Putamen (tissue), 1 donor: ENCODE results near the gene HLA-DOB.
A peak's percentile ranks its signal among the peaks of the same experiment; 100 is the strongest.

Source experiments
- DNase-seq: peaks from one replicate; pipeline ENCODE4 v3.0.0-alpha.2; 2016; ENCODE audit warnings: low spot score

The HLA-DOB gene

DNA sequence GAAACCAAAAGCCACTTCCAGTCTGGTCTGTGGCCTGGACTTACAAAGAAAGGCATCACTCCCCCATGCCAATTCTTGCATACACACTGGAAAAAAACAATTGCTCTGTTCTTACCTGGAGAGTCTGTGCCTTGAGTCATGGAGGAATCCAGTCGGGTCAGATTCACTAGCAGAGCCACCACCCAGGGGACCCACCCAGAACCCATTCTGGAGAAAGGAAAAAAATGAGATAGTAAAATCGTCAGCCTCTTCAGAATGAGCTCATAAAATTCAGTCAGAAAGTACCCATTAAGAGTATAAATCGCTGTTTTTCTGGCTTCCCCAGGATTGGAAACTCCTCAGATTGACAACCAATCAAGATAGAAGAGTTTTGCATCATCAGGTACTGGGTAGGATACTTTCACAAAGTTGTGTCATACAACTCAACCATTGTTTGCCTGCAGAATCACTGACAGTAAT, at the start of gene HLA-DOB:
Gene HLA-DOB, minus strand, starts transcription at position 257 of the 459 bp plus-strand sequence. Its CDS starts 51 bp downstream, at position 206.
- DNase-seq = no peak

DNA sequence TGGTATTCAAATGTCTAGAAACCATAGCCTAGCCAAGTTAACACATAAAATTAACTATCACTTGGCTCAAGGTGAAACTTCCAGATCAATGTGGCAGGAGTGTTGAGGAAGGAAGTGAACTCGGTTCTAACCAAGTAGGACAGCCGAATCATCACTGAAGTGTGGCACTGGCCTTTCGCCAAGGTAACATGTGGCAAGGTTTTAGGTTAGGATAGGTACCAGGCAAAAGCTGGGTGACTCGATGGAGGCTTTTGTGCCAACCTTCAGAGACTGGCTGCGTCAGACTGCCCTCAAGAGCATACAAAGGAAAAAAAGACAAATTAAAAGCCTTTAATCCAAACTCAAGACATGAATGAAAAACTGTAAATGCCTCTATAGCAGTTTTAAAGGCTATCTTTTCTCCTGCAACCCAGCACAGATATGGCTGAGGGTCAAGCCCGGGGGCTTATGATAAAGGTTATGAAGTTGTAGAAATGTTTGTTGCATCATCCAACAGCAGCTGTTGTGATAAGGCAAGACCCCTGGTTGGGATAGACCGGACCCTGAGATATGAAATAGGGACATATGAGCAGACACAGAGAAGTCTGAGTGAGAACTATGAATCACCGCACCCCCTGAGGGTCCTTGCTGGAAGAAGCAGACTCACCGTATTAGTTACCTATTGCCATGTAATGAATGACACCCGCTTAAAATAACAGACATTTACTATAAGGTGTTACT, 49.1 kb upstream of the HLA-DOB start:
- DNase-seq = no peak

DNA sequence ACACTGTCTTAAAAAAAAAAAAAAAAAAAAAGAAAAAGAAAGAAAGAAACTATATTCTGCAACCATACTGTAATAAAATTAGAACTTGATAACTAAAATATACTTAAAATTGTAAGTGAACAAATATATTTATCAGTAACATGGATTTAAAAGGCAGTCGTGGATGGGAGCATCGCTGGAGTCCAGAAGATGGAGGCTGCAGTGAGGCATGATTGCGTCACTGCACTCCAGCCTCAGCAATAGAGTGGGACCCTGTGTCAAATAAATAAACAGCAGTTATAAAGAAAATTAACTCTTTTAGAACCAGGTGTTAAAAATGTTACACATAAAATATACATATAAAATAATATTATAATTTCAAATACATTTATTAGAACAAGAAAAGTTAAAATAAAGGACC, 45.9 kb upstream of the HLA-DOB start:
- DNase-seq = no peak

DNA sequence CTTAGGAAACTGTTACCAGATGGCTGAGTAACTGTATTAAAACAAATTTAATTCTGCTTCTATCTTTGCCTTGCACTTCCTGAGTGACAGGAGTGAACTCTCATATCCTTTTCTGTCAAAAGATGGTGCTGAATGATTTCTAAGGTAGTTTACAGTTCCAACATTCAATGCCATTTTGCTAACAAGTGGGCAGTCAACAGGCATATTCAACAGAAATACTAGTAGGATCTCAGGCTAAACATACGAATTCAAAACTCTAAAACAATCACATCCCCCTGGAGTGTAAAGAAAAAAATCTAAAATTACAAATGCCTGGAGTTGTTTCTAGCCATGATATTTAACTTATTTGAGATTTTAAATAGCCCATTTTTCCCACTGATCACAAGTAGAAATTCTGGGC, 43.9 kb upstream of the HLA-DOB start:
- DNase-seq = no peak

GRCh38 chr6:32858194-32858593, 41.4 kb upstream of the HLA-DOB start:
- no peak for DNase-seq

DNA sequence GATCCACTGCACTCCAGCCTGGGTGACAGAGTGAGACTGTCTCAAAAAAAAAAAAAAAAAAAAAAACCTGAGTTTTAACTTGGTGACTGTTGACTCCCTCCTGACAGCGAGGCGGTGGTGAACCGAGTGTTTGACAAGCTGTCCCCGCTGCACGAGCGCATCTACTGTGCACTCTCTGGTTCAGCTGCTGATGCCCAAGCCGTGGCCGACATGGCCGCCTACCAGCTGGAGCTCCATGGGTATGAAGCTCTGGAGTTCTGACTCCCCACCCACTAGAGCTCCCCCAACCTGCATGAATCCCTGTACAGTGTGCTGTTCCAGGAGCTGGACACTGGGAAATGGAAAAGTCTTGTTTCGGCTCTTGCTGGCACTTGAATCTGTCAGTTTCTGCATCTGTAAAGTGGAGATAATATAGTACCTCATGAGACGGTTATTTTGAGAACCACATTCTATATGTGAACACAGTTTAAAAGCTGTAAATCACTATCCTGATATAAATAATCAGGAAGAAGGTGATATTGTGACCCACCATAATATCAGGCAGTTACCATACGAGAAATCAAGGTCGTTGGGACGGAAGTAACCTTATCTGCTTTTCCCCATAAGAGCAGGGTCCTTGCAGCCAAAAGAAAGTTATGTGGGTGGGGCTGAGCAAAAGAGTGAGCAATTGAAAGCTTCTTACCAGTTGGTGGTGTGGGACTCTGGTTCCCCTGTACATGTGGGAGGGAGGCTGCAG, 40.5 kb upstream of the HLA-DOB start:
- no peak for DNase-seq

DNA sequence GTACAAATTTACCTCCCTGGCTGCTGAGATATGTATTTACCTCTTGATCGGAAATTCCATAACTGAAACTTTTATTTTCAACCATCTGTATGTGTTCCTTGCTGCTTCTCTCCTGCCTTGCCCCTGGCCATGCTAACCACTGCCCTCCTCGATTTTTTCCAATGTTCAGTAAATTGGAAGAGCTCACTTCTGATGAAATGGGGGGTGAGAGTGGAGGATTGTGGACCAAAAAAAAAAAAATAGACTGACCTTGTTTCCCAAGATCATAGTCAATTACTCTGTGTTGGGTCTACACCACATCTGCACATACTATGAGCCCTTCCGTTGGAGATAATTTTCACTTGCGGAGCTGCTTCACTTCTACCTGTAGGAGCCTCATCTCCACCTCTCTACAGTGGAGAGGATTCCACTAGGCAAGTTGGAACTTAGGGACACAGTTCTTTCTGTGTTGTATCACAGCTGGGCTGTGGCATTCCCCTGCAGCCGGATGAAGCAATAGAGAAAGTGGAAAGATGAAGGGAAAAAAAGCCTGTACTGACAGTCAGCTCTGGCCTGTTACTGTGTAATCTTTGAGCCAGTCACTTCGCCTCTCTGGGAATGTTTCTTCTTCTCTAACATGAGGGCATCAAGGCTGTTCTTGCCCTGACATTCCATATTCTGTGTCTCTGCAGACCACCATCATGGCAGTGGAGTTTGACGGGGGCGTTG, 38.8 kb upstream of the HLA-DOB start:
- DNase-seq = no peak

- peak; percentile 51 for DNase-seq
Measured at GRCh38 chr6:32854376-32855178, 37.8 kb upstream of the HLA-DOB start.

- peak; percentile 95 for DNase-seq
Measured at GRCh38 chr6:32853541-32854375, 37.0 kb upstream of the HLA-DOB start, which contains the start of the genes PSMB9 and TAP1. PSMB9 (plus strand) TSS chr6:32854192; CDS start chr6:32854230, 38 bp downstream. TAP1 (minus strand) TSS chr6:32853704; CDS start chr6:32853636, 68 bp downstream.

DNA sequence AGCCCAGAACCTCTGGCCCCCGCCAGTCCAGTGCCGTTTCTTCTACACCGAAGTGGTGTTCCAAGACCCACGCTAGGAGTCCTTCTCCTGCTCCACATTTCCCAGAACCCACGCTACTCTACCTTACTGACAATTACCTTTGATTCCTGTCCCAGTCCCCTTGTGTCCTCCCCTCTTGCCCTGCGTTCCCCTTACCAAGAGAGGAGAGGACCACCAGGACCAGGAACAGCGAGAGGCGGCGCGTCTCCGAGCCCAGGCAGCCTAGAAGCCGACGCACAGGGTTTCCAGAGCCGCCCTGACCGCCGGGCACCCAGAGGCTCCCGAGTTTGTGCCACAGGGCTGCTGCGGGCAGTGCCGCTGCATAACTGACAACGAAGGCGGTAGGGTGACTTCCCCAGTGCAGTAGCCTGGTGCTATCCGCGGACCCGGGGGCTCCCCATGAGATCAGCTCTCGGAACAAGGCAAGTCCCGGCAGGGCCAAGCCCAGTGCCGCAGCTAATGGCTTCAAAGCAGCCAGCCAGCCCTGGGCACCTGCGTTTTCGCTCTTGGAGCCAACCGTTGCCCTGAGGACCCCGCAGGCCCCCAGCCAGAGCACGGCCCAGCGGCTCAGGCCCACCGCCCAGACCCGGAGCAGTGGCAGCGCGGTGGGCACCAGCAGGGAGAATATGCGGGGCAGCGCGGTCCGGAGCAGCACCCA, 36.2 kb upstream of the HLA-DOB start:
- DNase-seq = peak; percentile 34

- DNase-seq = peak; percentile 19
Measured at GRCh38 chr6:32852018-32852843, 35.4 kb upstream of the HLA-DOB start.

DNA sequence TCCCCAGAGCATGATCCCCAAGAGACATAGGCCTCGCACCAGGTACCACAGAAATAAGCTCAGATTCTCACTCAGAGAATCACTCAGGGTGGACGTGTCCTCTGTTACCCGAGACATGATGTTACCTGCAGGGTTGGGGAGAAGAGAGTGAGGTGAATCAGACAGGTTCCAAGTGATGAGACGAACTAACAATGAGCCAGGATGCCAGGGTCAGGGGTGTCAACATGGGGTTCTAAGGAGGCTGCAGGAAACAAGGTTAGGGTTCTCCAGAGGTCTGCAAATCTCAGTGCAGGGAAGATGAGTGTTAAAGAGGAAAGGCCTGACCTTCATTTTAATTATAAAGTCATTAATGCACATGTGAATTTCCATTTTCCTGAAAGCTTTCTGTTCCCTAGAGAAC, 34.2 kb upstream of the HLA-DOB start:
- no peak for DNase-seq

GRCh38 chr6:32849126-32849525, 32.3 kb upstream of the HLA-DOB start:
- DNase-seq = no peak

DNA sequence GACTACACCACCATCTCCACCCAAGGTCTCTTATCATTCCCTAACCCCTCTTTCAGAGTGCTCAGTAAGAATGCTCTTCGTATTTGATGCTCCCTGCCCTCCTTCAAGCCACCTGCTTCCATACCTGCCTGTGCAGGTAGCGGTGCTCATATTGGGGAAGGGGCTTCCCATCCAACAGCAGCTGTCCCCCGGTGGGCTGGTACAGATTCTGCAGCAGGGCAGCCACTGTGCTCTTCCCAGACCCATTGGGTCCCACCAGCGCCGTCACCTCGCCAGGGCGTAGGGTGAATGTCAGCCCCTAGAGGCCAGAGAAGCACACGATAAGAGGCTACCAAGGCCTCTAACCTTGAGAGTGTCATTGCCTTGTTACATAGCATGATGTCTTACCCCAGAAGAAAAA, 31.0 kb upstream of the HLA-DOB start:
- DNase-seq = no peak

- DNase-seq = no peak
Measured at GRCh38 chr6:32847004-32847403, 30.2 kb upstream of the HLA-DOB start.

DNA sequence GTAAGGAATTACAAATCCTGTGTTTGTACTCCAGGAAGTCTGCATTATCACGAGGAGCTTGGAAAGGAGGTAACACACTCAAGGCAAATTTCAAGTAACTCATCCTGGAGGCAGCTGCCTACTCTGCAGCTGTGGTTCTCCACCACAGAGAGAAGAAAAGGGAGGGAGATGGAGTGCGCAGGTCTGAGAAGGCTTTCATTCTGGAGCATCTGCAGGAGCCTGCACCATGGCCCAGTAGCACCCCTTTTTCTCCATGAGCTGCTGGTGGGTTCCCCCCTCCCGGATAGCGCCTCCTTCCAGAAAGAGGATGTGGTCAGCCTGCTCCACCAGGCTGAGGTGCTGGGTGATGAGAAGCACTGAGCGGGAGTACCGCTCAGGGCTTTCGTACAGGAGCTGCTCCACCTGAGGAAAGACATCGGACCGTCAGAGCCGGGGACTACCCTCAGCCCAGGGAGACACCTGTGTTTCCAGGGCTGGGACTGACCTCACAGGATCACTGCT, 28.6 kb upstream of the HLA-DOB start:
- DNase-seq = no peak

DNA sequence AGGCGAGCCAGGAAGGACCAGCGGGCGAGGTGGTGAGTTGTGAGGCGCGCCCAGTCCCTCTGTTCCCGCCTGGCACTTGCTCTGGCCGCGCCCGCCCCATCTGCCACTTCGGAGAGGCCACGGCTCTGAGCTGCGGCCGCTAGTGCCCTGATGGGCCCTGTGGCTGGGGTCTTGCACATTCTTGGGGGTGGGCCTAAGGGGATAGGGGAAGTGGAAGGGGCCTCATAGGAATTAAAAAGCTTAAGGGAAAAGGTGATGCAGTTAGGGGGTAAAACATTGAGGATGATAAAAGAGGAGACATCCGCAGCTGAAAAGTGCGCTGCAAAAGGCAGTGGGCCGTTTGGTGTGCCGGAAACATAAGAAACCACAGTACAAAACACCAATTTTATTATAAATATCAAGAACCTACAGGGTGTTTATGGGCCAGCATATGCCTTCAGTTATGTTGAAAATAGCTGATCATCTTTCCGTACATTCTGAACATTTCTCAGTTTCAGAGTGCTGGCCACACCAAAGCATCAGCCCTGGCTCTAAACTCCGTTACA, 28.1 kb upstream of the HLA-DOB start:
- no peak for DNase-seq

GRCh38 chr6:32843979-32844838, 27.4 kb upstream of the HLA-DOB start, which contains the start of gene PSMB8:
PSMB8 (minus strand) TSS chr6:32844047; CDS start chr6:32843996, 51 bp downstream.
- peak; percentile 93 for DNase-seq
